ENCODE measurements around the gene DNAJC1.

DNAJC1 gene

DNA sequence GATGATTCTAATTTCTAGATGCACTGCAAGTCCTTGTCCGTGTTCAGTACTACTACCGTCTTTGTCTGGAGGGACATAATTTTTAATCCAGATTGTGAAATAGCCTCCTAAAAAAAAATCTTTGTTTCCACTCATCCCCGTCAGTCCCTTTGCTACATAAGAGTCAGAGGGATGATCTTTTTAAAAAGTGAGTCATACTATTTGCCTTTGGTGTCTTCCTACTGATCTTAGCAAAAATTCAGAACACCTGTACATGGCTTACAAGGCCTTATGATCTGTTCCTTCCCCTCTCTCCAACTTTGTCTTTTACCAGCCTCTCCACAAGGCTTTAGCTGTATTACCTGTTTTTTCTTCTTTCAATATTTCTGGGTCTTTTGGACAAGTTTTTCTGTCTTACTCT lies 296.0 kb downstream of the DNAJC1 start:
- Mint-ChIP-seq H3K4me3 (no peak overlapping the region), H3K9me3 (no peaks in the 10 kb centered on the region), H3K36me3 (peaks cover 28% of the 10 kb centered on the region), H3K27me3 (no peaks in the 10 kb centered on the region), H3K27ac (no peak overlapping the region), H3K4me1 (peaks cover 60% of the 10 kb centered on the region)
